Liver (tissue), 9 donors: ENCODE data around the gene SORCS2. TPM values are rescaled to one million over a fixed set of nuclear protein-coding genes. Genes with fewer than 3 reads are reported as not detected.

Source experiments
- DNase-seq: peaks from one replicate; pipeline ENCODE4 v3.0.0-alpha.2; 2017; ENCODE audit warnings: low spot score
- H3K27ac ChIP-seq, 2 donors: one replicate each; pipeline ENCODE4 v1.7.0; 2013; ENCODE audit warnings: inconsistent platforms in 2 of 2, low read length in 2 of 2, control low read depth in 1 of 2, low read depth in 1 of 2, mild to moderate bottlenecking in 1 of 2
- H3K27me3 ChIP-seq, 4 donors: one replicate each; pipeline versions ENCODE4 v1.6.1 to v1.7.0; 2013; ENCODE audit warnings: low read length in 3 of 4, inconsistent platforms in 1 of 4, mild to moderate bottlenecking in 1 of 4, moderate library complexity in 1 of 4; ENCODE audit not compliant: control insufficient read depth in 4 of 4, insufficient read depth in 4 of 4
- H3K36me3 ChIP-seq, 4 donors: one replicate each; pipeline versions ENCODE4 v1.6.1 to v1.7.0; 2013; ENCODE audit warnings: low read length in 3 of 4, mild to moderate bottlenecking in 3 of 4, low read depth in 1 of 4, moderate library complexity in 1 of 4; ENCODE audit not compliant: control insufficient read depth in 4 of 4, insufficient read depth in 3 of 4
- H3K4me1 ChIP-seq, 4 donors: one replicate each; pipeline versions ENCODE4 v1.6.1 to v1.7.0; 2013; ENCODE audit warnings: low read length in 3 of 4, mild to moderate bottlenecking in 3 of 4, moderate library complexity in 1 of 4; ENCODE audit not compliant: control insufficient read depth in 4 of 4, insufficient read depth in 4 of 4
- H3K4me3 ChIP-seq, 3 donors: one replicate each; pipeline versions ENCODE4 v1.6.1 to v1.7.0; 2013; ENCODE audit warnings: low read length in 3 of 3, control low read depth in 1 of 3, low read depth in 1 of 3, mild to moderate bottlenecking in 1 of 3
- H3K9ac ChIP-seq, 2 donors: one replicate each; pipeline ENCODE4 v1.7.0; 2013; ENCODE audit warnings: low read length in 2 of 2, mild to moderate bottlenecking in 2 of 2, moderate library complexity in 2 of 2, control low read depth in 1 of 2, low read depth in 1 of 2
- H3K9me3 ChIP-seq, 4 donors: one replicate each; pipeline versions ENCODE4 v1.6.1 to v1.7.0; 2013; ENCODE audit warnings: low read length in 3 of 4; ENCODE audit not compliant: control insufficient read depth in 4 of 4
- ATF3 ChIP-seq: IDR thresholded peaks from 2 replicates; pipeline ENCODE4 v1.6.1; 2016; ENCODE audit warnings: antibody characterized with exemption
- CTCF ChIP-seq: fragments of 150-350 bp; IDR thresholded peaks from 2 replicates; pipeline ENCODE4 v1.5.1; 2017; ENCODE audit warnings: improper control_type of control experiment, low read depth, low read length; ENCODE audit not compliant: missing input control
- EGR1 ChIP-seq, 2 donors: IDR thresholded peaks; 2 replicates each; pipeline ENCODE4 v1.6.1; 2016 to 2018; ENCODE audit warnings: antibody characterized with exemption in 2 of 2, low read depth in 2 of 2
- FOXA1 ChIP-seq: IDR thresholded peaks from 2 replicates; pipeline ENCODE4 v1.6.1; 2016; ENCODE audit warnings: antibody characterized with exemption
- FOXA2 ChIP-seq: IDR thresholded peaks from 2 replicates; pipeline ENCODE4 v1.6.1; 2016; ENCODE audit warnings: antibody characterized with exemption
- GABPA ChIP-seq, 2 donors: IDR thresholded peaks in 1 of 2; conservative IDR thresholded peaks in 1 of 2; 2 replicates each; pipeline ENCODE4 v1.6.1; 2016; ENCODE audit warnings: antibody characterized with exemption in 2 of 2, mild to moderate bottlenecking in 1 of 2, moderate library complexity in 1 of 2
- HNF4A ChIP-seq, 2 donors: conservative IDR thresholded peaks; 2 replicates each; pipeline ENCODE4 v1.6.1; 2016; ENCODE audit warnings: antibody characterized with exemption in 2 of 2, mild to moderate bottlenecking in 2 of 2
- HNF4G ChIP-seq: IDR thresholded peaks from 2 replicates; pipeline ENCODE4 v1.6.1; 2016; ENCODE audit warnings: antibody characterized with exemption
- JUND ChIP-seq, 2 donors: IDR thresholded peaks; 2 replicates each; pipeline ENCODE4 v1.6.1; 2016; ENCODE audit warnings: antibody characterized with exemption in 2 of 2
- MAX ChIP-seq: IDR thresholded peaks from 2 replicates; pipeline ENCODE4 v1.6.1; 2016; ENCODE audit warnings: antibody characterized with exemption
- NR2F2 ChIP-seq: IDR thresholded peaks from 2 replicates; pipeline ENCODE4 v1.6.1; 2016; ENCODE audit warnings: antibody characterized with exemption
- RAD21 ChIP-seq, 2 donors: IDR thresholded peaks; 2 replicates each; pipeline ENCODE4 v1.6.1; 2016; ENCODE audit warnings: antibody characterized with exemption in 2 of 2, mild to moderate bottlenecking in 2 of 2
- REST ChIP-seq: IDR thresholded peaks from 2 replicates; pipeline ENCODE4 v1.6.1; 2016; ENCODE audit warnings: antibody characterized with exemption, mild to moderate bottlenecking
- RXRA ChIP-seq, 2 donors: IDR thresholded peaks; 2 replicates each; pipeline ENCODE4 v1.6.1; 2017 to 2018; ENCODE audit warnings: antibody characterized with exemption in 2 of 2, mild to moderate bottlenecking in 1 of 2
- SP1 ChIP-seq: IDR thresholded peaks from 2 replicates; pipeline ENCODE4 v1.6.1; 2018; ENCODE audit warnings: antibody characterized with exemption, mild to moderate bottlenecking
- TAF1 ChIP-seq: conservative IDR thresholded peaks from 2 replicates; pipeline ENCODE4 v1.6.1; 2016; ENCODE audit warnings: antibody characterized with exemption, mild to moderate bottlenecking
- YY1 ChIP-seq: IDR thresholded peaks from 2 replicates; pipeline ENCODE4 v1.6.1; 2016; ENCODE audit warnings: antibody characterized with exemption, mild to moderate bottlenecking
- ZBTB33 ChIP-seq: IDR thresholded peaks from 2 replicates; pipeline ENCODE4 v1.6.1; 2016; ENCODE audit warnings: antibody characterized with exemption
- WGBS: extraction: QIAGEN DNeasy Blood & Tissue Kit; methylation state at CpG from one replicate; pipeline ENCODE4 v1.1.7; 2013; 5-methylcytosine and 5-hydroxymethylcytosine counted together
- polyA plus RNA-seq, 2 donors: library from polyadenylated mRNA; stranded (reverse) in 1 of 2; unstranded in 1 of 2; fragments of 200-250 nt in 1 of 2; fragments of >200 nt in 1 of 2; fragmentation: Nextera tagmentation in 1 of 2; extraction: Ambion mirVana in 1 of 2; gene quantifications; one replicate each; pipeline versions ENCODE4 v1.2.1 to v1.2.3, GENCODE V29; 2013 to 2015
- total RNA-seq, 2 donors: library from RNA; depleted of rRNA; stranded (reverse); fragments of >200 nt; gene quantifications; one replicate each; pipeline ENCODE4 v1.2.3, GENCODE V29; 2014
- donor health status: healthy.
- donor health status: healthy.
- donor health status: healthy.
- donor health status: healthy.
- donor health status: healthy.

Gene SORCS2
- total and polyA plus RNA-seq, 4 donors = 0.10 to 1.4 (median 0.92) TPM

GRCh38 chr4:7623468-7623867 is 431.1 kb downstream of the SORCS2 start:
- Histone ChIP-seq H3K9ac (no peak overlapping the region), H3K27ac (no peak overlapping the region), H3K9me3 (no peaks in the 10 kb centered on the region), H3K27me3 (no peaks in the 10 kb centered on the region), H3K36me3 (no peaks in the 10 kb centered on the region), H3K4me1 (no peaks in the 10 kb centered on the region), H3K4me3 (no peak overlapping the region)
- WGBS = 89% methylated on average over 13 of the region's 13 CpGs
- TF ChIP-seq RXRA (IDR thresholded peaks at IDR 0.05) (no peak), EGR1 (IDR thresholded peaks at IDR 0.05; ENCODE audit: low read depth in 2 of 2) (no peak), HNF4G (no peak), JUND (IDR thresholded peaks at IDR 0.05) (no peak), HNF4A (conservative IDR thresholded peaks at IDR 0.05) (no peak), MAX (no peak), NR2F2 (no peak), FOXA1 (no peak), YY1 (no peak), GABPA (IDR thresholded peaks at IDR 0.05 in 1 of 2, conservative IDR thresholded peaks at IDR 0.05 in 1 of 2) (no peak), SP1 (no peak), FOXA2 (no peak), RAD21 (IDR thresholded peaks at IDR 0.05) (no peak), ATF3 (no peak)
- no peak for DNase-seq

GRCh38 chr4:7624396-7624980 is 432.1 kb downstream of the SORCS2 start:
- 88% methylated on average over 11 of the region's 11 CpGs for WGBS
- no peak for DNase-seq
- H3K27ac ChIP-seq = no peak overlapping the region
- H3K4me3 ChIP-seq = no peak overlapping the region
- H3K9ac ChIP-seq = no peak overlapping the region
- no peaks in the 10 kb centered on the region for H3K4me1 ChIP-seq
- TF ChIP-seq HNF4G = no peak
- no peaks in the 10 kb centered on the region for H3K27me3 ChIP-seq
- no peaks in the 10 kb centered on the region for H3K36me3 ChIP-seq
- H3K9me3 ChIP-seq = no peaks in the 10 kb centered on the region

- Histone ChIP-seq H3K9ac (no peak overlapping the region), H3K4me1 (no peaks in the 10 kb centered on the region), H3K27ac (no peak overlapping the region), H3K9me3 (no peaks in the 10 kb centered on the region), H3K4me3 (no peak overlapping the region), H3K36me3 (no peaks in the 10 kb centered on the region), H3K27me3 (no peaks in the 10 kb centered on the region)
- TF ChIP-seq FOXA1 (no peak), NR2F2 (no peak), FOXA2 (no peak), TAF1 (no peak), RAD21 (IDR thresholded peaks at IDR 0.05) (no peak), EGR1 (IDR thresholded peaks at IDR 0.05; ENCODE audit: low read depth in 2 of 2) (no peak), ATF3 (no peak), GABPA (IDR thresholded peaks at IDR 0.05 in 1 of 2, conservative IDR thresholded peaks at IDR 0.05 in 1 of 2) (no peak), RXRA (IDR thresholded peaks at IDR 0.05) (no peak), HNF4G (no peak), SP1 (no peak), REST (no peak), MAX (no peak), CTCF (no peak), HNF4A (conservative IDR thresholded peaks at IDR 0.05) (no peak), JUND (IDR thresholded peaks at IDR 0.05) (no peak), ZBTB33 (no peak), YY1 (no peak)
- no peak for DNase-seq
- 73% methylated on average over 3 of the region's 3 CpGs for WGBS
These were observed 432.7 kb downstream of the SORCS2 start for GRCh38 chr4:7625071-7625470.
